ENCODE results near the gene ARHGAP15. TPM values are rescaled to one million over a fixed set of nuclear protein-coding genes. Genes with fewer than 3 reads are reported as not detected.

ARHGAP15 gene
- total RNA-seq, 1 donor from 2014 or later, result 5.4 TPM

GRCh38 chr2:143289025-143289424 lies 159.8 kb downstream of the ARHGAP15 start:
- ATAC-seq (ENCODE audit: poor library complexity) (no peak), DNase-seq (no peak)
- intact Hi-C loops (cut with DNase I), result no loop called here

DNA sequence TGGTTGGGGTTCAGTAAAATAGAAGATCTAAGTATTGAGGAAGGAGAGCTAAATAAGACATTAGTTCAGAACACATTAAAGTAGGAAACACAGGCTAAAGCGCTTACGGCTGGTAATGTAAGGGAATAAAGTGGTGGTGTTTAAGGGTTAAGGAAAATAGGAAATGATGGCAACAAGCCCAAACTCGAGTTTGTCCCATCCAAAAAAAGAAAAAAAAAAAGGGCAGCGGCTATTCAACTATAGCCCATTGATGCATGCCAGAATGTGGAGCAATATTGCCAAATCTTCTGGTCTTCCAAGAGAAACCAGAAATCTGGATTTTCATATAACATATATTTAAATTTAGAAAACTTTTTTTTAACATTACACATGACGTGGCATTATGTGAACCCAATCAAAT lies 161.0 kb downstream of the ARHGAP15 start:
- intact Hi-C loops (cut with DNase I), result no loop called here
- no peak for DNase-seq
- ATAC-seq (ENCODE audit: poor library complexity), result no peak

DNA sequence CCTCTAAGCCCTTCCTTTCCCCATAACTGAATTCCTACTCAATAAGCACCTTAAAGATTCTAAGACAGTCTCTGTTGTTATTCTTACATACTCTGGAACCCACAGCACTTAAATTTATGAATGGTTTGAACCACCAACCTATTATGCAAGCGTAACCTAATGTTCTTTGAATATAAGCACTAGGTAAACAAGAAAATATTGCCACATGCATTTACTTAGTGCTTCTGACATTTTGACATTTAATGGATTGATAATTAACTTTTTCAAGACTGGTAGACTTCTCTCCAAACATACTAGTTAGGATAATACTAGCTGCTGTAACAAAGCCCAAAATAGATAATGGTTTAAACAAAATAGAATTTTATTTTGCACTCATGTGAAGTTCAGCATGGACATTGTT lies 164.8 kb downstream of the ARHGAP15 start:
- DNase-seq (no peak), ATAC-seq (ENCODE audit: poor library complexity) (no peak)
- intact Hi-C loops (cut with DNase I), result no loop called here

GRCh38 chr2:143296089-143296488 lies 166.9 kb downstream of the ARHGAP15 start:
- DNase-seq, result no peak
- ATAC-seq (ENCODE audit: poor library complexity), result no peak
- intact Hi-C loops (cut with DNase I), result no loop called here

GRCh38 chr2:143297182-143297581 lies 168.0 kb downstream of the ARHGAP15 start:
- intact Hi-C loops (cut with DNase I), result no loop called here
- ATAC-seq (ENCODE audit: poor library complexity), result no peak
- no peak for DNase-seq

DNA sequence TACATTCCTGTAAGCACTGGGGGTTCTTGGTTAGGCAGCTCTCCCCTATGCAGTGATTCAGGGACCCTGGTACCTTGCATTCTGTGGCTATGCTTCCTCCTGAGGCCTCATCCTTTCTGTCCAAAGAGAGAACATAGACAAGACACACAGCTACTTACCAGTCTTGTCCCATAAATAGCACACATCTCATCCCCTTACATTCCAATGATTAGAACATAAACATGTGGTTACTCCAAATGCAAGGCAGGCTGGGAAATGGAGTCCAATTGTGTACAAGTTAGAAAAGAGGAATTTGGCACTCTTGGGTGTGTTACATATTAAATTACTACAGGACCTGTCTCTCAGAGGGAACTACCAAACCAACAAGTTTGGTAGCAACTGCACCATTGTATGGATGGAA lies 171.3 kb downstream of the ARHGAP15 start:
- ATAC-seq (ENCODE audit: poor library complexity), result no peak
- intact Hi-C loops (cut with DNase I), result no loop called here
- DNase-seq, result no peak

DNA sequence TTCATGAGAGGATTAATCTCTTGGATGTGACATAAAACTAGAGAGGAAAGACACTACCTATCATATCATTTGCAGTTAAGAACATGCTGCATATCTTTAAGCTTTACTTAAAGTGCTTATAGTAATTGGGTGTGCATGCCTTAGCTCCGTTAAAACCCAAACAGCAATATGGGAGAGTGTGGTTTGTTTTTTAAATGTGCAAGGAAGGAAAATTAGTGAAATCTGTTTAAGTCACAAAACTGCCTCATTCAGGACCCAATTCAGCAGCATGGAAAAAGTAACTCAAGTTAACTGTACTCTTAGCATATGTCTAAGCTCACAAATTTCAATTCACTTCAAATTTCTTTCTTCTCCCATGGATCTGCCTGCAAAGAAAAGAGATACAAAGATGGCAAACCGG lies 182.2 kb downstream of the ARHGAP15 start:
- ATAC-seq (ENCODE audit: poor library complexity) (no peak), DNase-seq (no peak)
- intact Hi-C loops (cut with DNase I), result no loop called here

DNA sequence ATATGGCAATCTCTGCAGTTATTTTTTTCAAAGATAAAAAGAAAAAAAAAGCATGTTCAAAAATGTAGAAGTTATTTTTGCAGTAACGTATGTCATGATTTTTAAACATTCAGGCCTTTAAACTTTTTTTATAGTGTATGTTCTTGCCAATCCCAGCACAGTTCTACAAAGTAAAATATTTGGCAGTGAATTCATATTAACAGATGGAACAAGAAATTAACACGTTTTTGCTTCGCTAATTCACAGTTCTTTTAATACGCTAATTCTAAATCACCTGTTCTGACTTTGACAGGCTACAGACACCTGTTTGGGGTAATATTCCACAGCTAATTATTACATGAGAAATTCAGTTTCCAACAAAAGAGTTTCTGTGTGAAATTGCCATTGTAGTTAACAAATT lies 183.2 kb downstream of the ARHGAP15 start:
- intact Hi-C loops (cut with DNase I), result no loop called here
- ATAC-seq (ENCODE audit: poor library complexity) (no peak), DNase-seq (no peak)

GRCh38 chr2:143313861-143314260 lies 184.6 kb downstream of the ARHGAP15 start:
- ATAC-seq (ENCODE audit: poor library complexity) (no peak), DNase-seq (no peak)
- intact Hi-C loops (cut with DNase I), result no loop called here

GRCh38 chr2:143321994-143322393 lies 192.8 kb downstream of the ARHGAP15 start:
- intact Hi-C loops (cut with DNase I), result no loop called here
- DNase-seq, result no peak
- no peak for ATAC-seq (ENCODE audit: poor library complexity)

GRCh38 chr2:143329288-143329687 lies 200.1 kb downstream of the ARHGAP15 start:
- intact Hi-C loops (cut with DNase I), result no loop called here
- ATAC-seq (ENCODE audit: poor library complexity) (no peak), DNase-seq (no peak)

DNA sequence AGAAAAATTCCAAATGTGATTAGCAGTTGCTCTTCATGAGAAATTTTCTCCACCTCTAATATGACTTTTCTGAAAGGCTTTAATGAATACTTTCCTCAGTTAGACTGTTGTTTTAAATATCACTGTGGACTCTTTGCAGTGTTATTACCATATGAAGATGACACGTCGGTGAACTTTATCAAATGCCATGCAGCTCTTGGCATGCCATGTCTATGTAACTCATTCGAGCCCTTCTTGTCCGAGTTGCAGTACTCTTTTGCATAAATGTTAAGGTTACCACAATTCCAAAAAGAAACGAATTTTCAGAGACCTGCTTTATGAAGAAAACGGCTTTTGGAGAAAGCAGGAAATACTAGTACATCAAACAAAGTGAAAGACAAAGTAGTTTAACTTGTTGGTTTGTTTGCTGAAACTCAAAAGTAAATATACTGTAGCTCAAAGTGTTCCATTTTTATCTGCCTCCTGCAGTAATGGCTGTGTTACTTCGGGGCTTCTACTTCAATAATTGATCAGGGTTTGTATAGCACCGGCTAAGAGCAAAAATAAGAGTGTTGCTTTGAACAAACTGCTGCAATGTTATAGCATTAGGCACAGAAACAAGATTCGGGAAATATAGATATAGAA lies 204.1 kb downstream of the ARHGAP15 start:
- intact Hi-C loops (cut with DNase I), result no loop called here
- DNase-seq, result no peak
- no peak for ATAC-seq (ENCODE audit: poor library complexity)

GRCh38 chr2:143333847-143334246 lies 204.6 kb downstream of the ARHGAP15 start:
- no peak for ATAC-seq (ENCODE audit: poor library complexity)
- intact Hi-C loops (cut with DNase I), result no loop called here
- no peak for DNase-seq

GRCh38 chr2:143334837-143335236 lies 205.6 kb downstream of the ARHGAP15 start:
- ATAC-seq (ENCODE audit: poor library complexity), result no peak
- intact Hi-C loops (cut with DNase I), result no loop called here
- DNase-seq, result no peak

DNA sequence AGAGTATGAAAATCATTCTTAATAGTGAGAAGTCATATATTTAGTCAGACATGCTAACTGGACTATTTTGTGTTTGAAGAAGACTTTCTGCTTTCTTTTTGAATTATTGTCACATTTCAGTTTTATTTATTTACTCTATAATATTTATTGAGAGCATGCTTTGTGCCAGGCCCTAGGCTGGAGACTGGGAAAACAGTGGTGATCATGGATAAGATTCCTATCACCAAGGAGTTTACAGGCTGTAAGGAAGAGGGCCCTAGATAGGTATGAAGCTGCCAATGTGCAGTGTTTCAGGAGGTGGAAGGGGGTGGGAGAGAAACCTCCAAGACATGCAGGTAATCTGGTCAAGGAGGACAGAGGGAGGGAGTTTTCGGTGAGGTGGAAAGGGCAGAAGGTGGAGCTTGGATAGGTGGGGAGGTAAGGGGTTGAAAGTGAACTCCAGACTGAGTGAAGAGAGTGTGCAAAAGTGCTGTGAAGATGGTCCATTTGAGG lies 207.5 kb downstream of the ARHGAP15 start:
- intact Hi-C loops (cut with DNase I), result no loop called here
- DNase-seq, result no peak

GRCh38 chr2:143341478-143341877 lies 212.3 kb downstream of the ARHGAP15 start:
- DNase-seq (no peak), ATAC-seq (ENCODE audit: poor library complexity) (no peak)
- intact Hi-C loops (cut with DNase I), result no loop called here

More for the DNA sequence above, 207.5 kb downstream of the ARHGAP15 start:
- ATAC-seq (ENCODE audit: poor library complexity), result no peak

- ATAC-seq (ENCODE audit: poor library complexity) (no peak), DNase-seq (no peak)
- intact Hi-C loops (cut with DNase I), result no loop called here
Measured at GRCh38 chr2:143344780-143345179, 215.6 kb downstream of the ARHGAP15 start.

GRCh38 chr2:143345887-143346787 lies 216.9 kb downstream of the ARHGAP15 start:
- ATAC-seq (ENCODE audit: poor library complexity) (no peak), DNase-seq (no peak)
- intact Hi-C loops (cut with DNase I), result no loop called here

- intact Hi-C loops (cut with DNase I), result no loop called here
- DNase-seq, result no peak
- no peak for ATAC-seq (ENCODE audit: poor library complexity)
Measured at GRCh38 chr2:143347271-143347695, 218.1 kb downstream of the ARHGAP15 start.

DNA sequence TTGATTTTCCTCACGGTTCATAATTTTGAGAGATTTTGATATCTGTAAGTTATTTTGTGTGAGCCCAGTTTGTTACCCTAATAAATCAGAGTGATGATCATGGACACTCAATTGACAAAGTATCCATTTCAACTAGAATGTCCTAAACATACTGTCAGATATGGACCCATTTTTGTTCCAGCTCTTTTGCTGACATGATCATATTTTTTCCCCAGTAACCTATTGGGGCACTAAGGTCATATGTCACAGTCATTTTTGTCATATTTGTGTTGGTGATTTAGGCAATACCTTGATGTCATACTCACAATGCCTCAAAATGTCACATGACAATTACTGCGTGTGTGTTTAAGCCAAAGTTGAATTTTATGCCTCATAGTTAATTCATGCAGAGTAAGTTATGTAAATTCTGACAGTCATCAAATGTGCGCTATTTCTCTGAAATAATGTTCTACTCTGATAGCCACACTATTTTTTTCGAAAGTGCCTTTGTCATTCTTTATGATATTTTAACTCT lies 218.7 kb downstream of the ARHGAP15 start:
- DNase-seq (no peak), ATAC-seq (ENCODE audit: poor library complexity) (no peak)
- intact Hi-C loops (cut with DNase I), result no loop called here

All from Right ventricle myocardium superior (tissue), 1 donor.